Stimulated activated CD8-positive, alpha-beta memory T cell treated with anti-CD3 and anti-CD28 coated beads, Interleukin-15, amount 100 ng/mL, for 24 hours (primary cell): ENCODE measurements around the gene CPLANE2.
"Not testable (repeated sequence)": the region's sequence is repeated elsewhere in the genome, so short reads cannot be mapped to it uniquely, and the experiment has no call there.

Experiments used
- DNase-seq: peaks from one replicate; pipeline ENCODE4 v3.0.0-alpha.2; 2020; ENCODE audit warnings: low read depth

CPLANE2 gene

DNA sequence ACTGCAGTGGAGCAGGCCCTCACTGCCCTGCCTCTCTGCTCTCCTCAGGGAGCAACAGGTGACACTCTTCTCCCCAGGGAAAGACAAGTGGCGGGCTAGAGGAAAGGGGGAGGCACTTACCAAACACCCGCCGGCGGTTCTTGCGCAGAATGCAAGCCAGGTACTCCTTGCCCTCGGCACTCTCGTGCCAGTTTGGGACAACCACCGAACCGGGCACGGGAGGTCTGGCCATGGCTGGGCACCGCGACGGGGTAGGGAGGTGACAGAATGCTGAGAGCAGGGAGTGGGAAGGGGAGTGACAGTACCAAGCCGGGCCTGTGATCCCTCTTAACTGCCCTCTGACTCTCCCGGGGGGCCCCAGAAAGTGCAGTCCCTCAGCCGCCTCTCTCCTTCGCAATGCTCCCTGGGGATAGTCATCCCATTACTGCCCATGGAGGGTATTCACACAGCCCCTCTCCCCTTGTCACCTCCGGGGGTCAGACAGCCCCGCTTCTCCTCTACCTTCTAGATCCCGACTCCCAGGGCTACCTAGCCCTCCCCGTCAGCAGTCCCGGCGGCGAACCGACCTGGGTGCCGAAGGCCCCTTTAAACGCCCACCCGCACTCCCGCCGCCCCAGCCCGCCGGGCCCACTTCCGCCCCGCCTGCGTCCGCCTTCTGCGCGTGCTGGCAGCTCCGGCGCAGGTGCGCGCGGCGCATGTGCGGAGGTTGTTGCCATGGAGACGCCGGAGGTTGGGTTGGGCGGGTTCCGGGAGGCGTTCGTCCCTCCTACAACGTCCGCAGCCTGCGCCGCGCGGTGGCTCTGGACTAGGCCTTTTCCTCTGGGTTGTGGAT, at the start of gene CPLANE2:
TSS of gene CPLANE2 (minus strand) at position 673 of the 832 bp plus-strand sequence. CDS start at position 232, 441 bp downstream.
- peak; percentile 96 for DNase-seq

DNA sequence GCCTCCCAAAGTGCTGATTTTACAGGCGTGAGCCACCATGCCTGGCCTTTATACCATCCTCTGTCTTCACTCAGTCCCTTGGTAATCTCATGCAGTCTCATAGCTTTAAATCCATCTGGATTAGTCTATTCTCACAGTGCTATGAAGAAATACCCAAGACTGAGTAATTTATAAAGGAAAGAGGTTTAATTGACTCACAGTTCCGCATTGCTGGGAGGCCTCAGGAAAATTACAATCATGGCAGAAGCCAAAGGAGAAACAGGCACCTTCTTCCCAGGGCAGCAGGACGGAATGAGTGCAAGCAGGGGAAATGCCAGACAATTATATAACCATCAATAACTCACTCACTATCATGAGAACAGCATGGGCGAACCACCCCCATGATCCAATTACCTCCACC, 49.1 kb upstream of the CPLANE2 start:
- DNase-seq: no peak

DNA sequence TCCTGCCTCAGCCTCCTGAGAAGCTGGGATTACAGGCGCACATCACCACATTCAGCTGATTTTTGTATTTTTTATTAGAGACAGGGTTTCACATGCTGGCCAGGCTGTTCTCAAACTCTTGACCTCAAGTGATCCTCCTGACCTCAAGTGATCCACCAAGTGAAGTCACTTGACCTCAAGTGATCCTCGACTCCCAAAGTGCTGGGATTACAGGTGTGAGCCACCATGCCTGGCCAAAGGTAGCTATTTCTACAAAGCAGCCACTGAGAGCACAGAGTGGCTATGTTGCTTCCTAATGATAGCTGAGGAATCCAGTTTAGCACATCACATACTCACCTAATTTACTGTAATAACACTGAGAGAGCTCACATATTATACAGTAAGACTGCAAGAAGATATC, 44.8 kb upstream of the CPLANE2 start:
- DNase-seq: no peak

GRCh38 chr1:16279186-16279585, 42.2 kb upstream of the CPLANE2 start:
- no peak for DNase-seq

DNA sequence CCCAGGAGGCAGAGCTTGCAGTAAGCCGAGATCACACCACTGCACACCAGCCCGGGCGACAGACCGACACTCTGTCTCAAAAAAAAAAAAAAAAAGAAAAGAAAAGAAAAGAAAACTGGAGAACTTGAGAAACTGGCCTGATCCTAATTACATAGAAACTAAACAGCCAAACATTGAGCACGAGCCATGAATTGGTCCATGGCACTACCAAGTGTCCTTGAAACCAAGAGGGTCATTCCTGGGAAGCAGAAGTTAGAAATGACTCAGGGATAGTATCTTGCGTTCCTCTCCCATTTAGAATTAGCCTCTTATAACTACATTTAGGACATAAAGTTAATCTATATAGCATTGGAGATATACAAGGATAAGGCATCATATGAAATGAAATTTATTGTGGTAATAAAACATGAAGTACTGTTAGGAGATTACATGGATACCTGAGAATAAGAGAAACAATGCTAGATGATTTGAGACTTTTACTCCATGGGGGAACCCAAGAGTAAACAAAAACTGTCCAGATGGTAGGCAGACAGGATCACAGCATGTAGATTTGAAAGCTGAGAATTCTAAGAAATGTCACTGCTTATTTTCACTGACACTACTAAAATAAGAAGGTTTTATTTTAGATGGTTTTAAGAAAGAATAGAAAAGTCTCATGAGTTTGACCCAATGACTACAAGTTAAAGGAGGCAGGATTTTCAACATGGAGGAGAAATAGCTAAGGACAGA, 39.5 kb upstream of the CPLANE2 start:
- DNase-seq: no peak

DNA sequence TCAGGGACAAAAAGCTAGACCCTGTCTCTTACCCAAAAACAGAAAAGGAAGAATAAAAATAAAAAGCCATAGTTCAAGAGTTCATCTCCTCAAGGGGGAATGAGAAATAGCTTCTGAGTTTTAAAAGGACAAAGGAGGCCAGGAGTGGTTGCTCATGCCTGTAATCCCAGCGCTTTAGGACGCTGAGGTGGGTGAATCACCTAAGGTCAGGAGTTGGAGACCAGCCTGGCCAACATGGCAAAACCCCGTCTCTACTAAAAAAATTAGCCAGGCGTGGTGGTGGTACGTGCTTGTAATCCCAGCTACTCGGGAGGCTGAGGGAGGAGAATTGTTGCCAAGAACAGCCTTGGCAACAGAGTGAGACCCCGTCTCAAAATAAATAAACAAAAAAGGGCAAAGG, 38.6 kb upstream of the CPLANE2 start:
- no peak for DNase-seq

DNA sequence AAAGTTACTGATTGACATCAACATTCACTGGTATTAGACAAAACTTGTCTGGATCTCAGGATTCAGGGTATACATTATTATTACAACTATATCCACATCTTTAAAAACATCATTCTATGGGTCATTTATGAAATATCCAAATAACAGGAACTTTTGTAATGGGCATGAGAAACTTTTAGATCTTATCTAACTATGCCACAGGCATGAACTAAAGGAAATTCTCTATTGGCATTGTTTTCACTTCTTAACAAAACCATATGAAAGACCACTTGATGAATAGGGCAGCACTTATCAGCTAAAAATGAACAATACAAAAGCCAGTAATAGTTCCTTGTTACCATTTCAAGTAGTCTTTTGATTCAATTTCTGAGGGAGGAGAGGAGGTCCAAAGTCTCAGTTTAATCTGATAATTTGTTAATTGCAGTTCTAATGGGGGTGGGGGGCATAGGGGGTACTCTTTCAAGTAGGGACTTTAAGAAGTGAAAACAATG, 30.8 kb upstream of the CPLANE2 start:
- DNase-seq: no peak

DNA sequence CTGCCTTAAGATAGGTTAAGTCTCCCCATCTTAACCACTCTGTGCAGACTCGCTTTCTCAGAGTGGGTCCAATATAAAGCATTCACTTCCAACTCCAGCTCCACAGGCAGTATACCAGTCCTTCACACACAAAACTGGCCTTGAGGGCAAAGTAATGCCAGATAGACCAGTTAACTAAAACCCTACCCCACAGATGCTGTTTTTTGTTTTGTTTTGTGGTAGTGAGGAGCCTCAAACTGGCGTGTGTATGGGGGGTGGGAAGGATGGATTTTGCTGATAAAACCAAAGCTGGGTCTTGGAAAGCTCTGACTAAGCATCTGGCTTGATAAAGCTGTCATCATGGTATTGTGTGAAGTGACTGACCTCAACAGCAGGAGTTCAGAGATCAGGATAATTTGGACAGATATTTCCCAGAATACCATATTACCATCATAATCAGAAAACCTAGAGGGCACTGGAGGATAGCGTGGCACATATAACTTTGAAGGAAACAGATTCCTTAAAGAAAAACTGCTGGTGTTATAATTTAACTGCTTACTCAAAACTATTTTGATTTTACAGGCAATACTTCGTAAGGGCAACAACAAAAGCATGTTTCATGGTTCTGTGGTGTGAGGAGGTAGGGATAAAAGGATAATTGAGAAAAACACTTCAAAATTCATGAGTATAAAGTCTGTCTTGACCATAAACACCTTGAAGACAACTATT, 29.6 kb upstream of the CPLANE2 start:
- no peak for DNase-seq

DNA sequence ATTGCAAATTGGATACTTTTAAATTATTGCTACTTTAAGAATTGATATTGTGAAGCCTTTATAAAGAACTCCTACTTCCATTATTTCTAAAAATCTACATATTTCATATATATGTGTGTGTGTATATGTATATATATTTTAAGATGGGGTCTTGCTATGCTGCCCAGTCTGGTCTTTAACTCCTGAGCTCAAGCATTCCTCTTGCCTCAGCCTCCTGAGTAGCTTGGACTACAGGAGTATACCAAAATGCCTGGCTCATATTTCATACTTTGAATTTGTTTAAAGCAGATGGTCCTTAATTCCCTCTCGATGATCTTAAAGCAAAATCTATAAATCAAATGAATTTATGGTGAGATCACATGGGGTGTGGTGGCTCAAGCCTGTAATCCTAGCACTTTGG, 25.1 kb upstream of the CPLANE2 start:
- DNase-seq: no peak

DNA sequence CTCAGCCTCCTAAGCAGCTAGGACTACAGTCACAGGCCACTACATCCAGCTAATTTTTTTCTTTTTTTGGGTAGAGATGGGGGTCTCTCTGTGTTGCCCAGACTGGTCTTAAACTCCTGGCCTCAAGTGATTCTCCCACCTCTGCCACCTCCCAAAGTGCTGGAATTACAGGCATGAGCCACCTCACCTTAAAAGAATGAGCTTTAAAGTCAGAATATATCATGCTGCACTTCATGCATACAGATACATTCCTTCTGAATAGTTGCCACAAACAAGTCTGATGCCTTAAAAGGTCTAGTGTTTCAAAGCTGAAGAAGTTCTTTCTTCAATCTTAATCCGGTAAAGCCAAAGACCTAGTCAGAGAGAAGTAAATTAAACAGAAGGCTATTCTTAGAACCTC, 23.8 kb upstream of the CPLANE2 start:
- no peak for DNase-seq

DNA sequence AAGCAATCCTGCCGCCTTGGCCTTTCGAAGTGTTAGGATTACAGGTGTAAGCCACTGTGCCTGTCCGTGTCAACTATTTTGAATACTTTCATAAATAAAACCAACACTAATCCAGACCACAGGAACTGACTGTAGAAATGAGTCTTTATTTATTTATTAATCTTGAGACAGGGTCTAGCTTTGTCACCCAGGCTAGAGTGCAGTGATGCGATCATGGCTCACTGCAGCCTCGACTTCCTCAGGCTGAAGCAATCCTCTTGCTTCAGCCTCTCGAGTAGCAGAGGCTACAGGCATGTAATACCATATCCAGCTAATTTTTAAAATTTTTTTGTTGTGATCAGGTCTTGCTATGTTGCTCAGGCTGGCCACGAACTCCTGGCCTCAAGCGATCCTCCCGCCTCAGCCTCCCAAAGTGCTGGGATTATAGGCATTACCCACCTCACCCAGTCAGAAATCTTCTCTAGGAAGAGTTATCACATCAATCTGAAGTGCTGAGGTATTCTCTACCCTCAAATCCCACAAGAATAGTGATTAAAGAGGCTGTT, 21.7 kb upstream of the CPLANE2 start:
- DNase-seq: no peak

DNA sequence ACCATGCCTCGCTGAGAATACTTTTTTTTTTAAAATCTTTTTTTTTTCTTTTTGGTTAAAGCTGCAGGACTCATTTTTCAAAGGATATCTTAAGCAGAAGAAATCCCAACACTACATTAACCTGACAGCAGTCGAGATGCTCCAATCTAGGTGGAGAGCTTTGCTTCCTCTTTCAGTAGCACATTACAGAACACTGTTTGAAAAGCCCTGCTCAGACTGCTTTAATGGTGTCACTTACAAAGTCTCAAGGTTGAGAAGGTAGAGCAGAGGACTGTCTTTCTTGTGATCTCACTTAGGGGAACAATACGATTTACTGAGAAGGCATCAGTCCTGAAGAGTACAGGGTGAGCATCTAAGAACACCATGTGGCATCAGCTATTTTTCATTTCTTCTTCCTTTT, 21.0 kb upstream of the CPLANE2 start:
- DNase-seq: no peak

DNA sequence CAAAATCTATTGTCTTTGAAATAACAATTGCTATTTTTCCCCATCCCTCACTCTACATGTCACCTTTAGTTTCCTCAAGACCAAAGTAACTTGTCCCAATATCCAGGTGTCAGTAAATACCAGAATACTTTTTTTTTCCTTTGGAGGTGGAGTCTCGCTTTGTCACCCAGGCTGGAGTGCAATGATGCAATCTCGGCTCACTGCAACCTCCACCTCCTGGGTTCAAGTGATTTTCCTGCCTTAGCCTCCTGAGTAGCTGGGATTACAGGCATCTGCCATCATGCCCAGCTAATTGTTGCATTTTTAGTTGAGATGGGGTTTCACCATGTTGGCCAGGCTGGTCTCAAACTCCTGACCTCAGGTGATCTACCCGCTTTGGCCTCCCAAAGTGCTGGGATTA, 20.6 kb upstream of the CPLANE2 start:
- not testable (repeated sequence) for DNase-seq

GRCh38 chr1:16256478-16256877, 19.5 kb upstream of the CPLANE2 start:
- DNase-seq: no peak

- no peak for DNase-seq
Measured at GRCh38 chr1:16254263-16254928, 17.4 kb upstream of the CPLANE2 start.

GRCh38 chr1:16253332-16253922, 16.4 kb upstream of the CPLANE2 start:
- DNase-seq: no peak

GRCh38 chr1:16252912-16253311, 15.9 kb upstream of the CPLANE2 start:
- no peak for DNase-seq

- DNase-seq: no peak
Measured at GRCh38 chr1:16251381-16251780, 14.4 kb upstream of the CPLANE2 start.

- DNase-seq: no peak
Measured at GRCh38 chr1:16250524-16251251, 13.7 kb upstream of the CPLANE2 start.

- DNase-seq: no peak
Measured at GRCh38 chr1:16249596-16250241, 12.7 kb upstream of the CPLANE2 start.
